Measurements from ENCODE around the gene UCK1.

GRCh38 chr9:131492070-131492469 lies 39.0 kb downstream of the UCK1 start:
- TF ChIP-seq YY1 (IDR thresholded peaks at IDR 0.05; ENCODE audit: low read depth, low read length) (no peak), CTCF (IDR thresholded peaks at IDR 0.05 in 2 of 3, conservative IDR thresholded peaks at IDR 0.05 in 1 of 3; ENCODE audit: control insufficient read depth in 2 of 3, extremely low read depth in 1 of 3, insufficient read depth in 1 of 3, low read depth in 3 of 3, low read length in 3 of 3) (no peak)
